OCI-LY3 (cell line): Measurements from ENCODE around the gene UNC5C.

ENCODE experiments used
- H2AFZ ChIP-seq: fragments of 200-600, 300-600 bp; shearing (Covaris generic); 2 replicates; pipeline ENCODE4 v1.6.0; 2014; ENCODE audit warnings: antibody characterized with exemption, low read depth, low read length
- H3K27ac ChIP-seq: fragments of 200-600, 300-600 bp; sonication (generic); 2 replicates; pipeline ENCODE4 v1.5.1; 2014; ENCODE audit warnings: mild to moderate bottlenecking, low read length, moderate library complexity, mixed read lengths
- H3K27me3 ChIP-seq: fragments of 200-600, 300-600 bp; sonication (generic); 2 replicates; pipeline ENCODE4 v1.6.1; 2014; ENCODE audit warnings: low read depth, low read length, mixed read lengths
- H3K36me3 ChIP-seq: fragments of 200-600, 300-600 bp; sonication (generic); replicated peaks from 2 replicates; pipeline ENCODE3; 2014; ENCODE audit warnings: low read depth, low read length, mixed read lengths
- H3K4me1 ChIP-seq: fragments of 300-600, 200-600 bp; sonication (generic); 2 replicates; pipeline ENCODE4 v1.6.1; 2014; ENCODE audit warnings: low read length, mixed read lengths
- H3K4me2 ChIP-seq: fragments of 200-600, 300-600 bp; sonication (generic); 2 replicates; pipeline ENCODE4 v1.6.1; 2014; ENCODE audit warnings: low read length, mixed read lengths
- H3K4me3 ChIP-seq: fragments of 300-600, 200-600 bp; sonication (generic); 2 replicates; pipeline ENCODE4 v1.5.1; 2014; ENCODE audit warnings: antibody characterized with exemption, mild to moderate bottlenecking, low read length, moderate library complexity
- H3K79me2 ChIP-seq: fragments of 300-600, 200-600 bp; shearing (Covaris generic); 2 replicates; pipeline ENCODE4 v1.6.1; 2014; ENCODE audit warnings: mild to moderate bottlenecking, low read length, mixed read lengths
- H3K9ac ChIP-seq: fragments of 300-600, 200-600 bp; shearing (Covaris generic); 2 replicates; pipeline ENCODE4 v1.6.0; 2014; ENCODE audit warnings: mild to moderate bottlenecking, low read length, moderate library complexity
- H3K9me3 ChIP-seq: fragments of 200-600, 300-600 bp; shearing (Covaris generic); 2 replicates; pipeline ENCODE4 v1.6.1; 2014; ENCODE audit warnings: low read length, mixed read lengths; ENCODE audit not compliant: insufficient read depth
- H4K20me1 ChIP-seq: fragments of 200-600, 300-600 bp; sonication (generic); 2 replicates; pipeline ENCODE4 v1.6.1; 2016; ENCODE audit warnings: low read length, mixed read lengths; ENCODE audit not compliant: insufficient read depth
- EZH2phosphoT487 ChIP-seq: fragments of 200-600 bp; shearing (Covaris generic); IDR thresholded peaks from 2 replicates; pipeline ENCODE4 v1.6.1; 2018; ENCODE audit warnings: antibody characterized with exemption, mixed run types, low read depth
- TF ChIP-seq, protein P1 (sequence below): fragments of 200-600, 300-600 bp; sonication (generic); IDR thresholded peaks from 2 replicates; pipeline ENCODE4 v1.5.1; 2014; ENCODE audit warnings: antibody characterized with exemption, low read length, low read depth

Gene UNC5C

GRCh38 chr4:95220205-95221175 is 328.3 kb downstream of the UNC5C start:
- Histone ChIP-seq H2AFZ (no peak overlapping the region), H3K27me3 (no peaks in the 10 kb centered on the region), H3K4me2 (no peak overlapping the region), H4K20me1 (no peaks in the 10 kb centered on the region), H3K27ac (no peak overlapping the region), H3K9ac (no peak overlapping the region), H3K4me1 (no peaks in the 10 kb centered on the region), H3K4me3 (no peak overlapping the region), H3K9me3 (no peaks in the 10 kb centered on the region), H3K36me3 (no peaks in the 10 kb centered on the region), H3K79me2 (no peaks in the 10 kb centered on the region)
- TF ChIP-seq EZH2phosphoT487, result no peak
- TF ChIP-seq, protein P1, sequence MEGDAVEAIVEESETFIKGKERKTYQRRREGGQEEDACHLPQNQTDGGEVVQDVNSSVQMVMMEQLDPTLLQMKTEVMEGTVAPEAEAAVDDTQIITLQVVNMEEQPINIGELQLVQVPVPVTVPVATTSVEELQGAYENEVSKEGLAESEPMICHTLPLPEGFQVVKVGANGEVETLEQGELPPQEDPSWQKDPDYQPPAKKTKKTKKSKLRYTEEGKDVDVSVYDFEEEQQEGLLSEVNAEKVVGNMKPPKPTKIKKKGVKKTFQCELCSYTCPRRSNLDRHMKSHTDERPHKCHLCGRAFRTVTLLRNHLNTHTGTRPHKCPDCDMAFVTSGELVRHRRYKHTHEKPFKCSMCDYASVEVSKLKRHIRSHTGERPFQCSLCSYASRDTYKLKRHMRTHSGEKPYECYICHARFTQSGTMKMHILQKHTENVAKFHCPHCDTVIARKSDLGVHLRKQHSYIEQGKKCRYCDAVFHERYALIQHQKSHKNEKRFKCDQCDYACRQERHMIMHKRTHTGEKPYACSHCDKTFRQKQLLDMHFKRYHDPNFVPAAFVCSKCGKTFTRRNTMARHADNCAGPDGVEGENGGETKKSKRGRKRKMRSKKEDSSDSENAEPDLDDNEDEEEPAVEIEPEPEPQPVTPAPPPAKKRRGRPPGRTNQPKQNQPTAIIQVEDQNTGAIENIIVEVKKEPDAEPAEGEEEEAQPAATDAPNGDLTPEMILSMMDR, result no peak

DNA sequence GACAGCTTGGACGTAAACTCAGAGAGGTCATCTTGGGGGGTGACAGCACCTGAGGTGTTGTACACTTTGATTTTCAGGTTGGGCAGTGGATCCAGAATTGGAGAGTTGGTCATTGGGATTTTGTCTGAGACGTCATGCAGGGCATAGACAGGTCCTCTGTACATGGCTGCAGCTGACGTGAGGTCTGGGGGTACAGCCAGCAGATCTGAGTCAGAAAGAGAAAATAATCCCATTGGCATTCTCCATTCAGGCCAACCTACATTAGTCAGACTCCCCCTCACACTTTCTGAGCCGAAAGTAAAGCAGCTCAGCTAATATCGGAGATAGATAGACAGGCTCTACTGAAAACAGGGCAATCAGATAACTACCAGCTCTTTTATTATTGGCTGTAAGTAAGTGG is 329.7 kb downstream of the UNC5C start:
- no peak overlapping the region for H2AFZ ChIP-seq
- H3K4me2 ChIP-seq, result no peak overlapping the region
- H3K9ac ChIP-seq, result no peak overlapping the region
- no peak overlapping the region for H3K4me3 ChIP-seq
- H3K27ac ChIP-seq, result no peak overlapping the region
- H3K4me1 ChIP-seq, result no peaks in the 10 kb centered on the region
- no peaks in the 10 kb centered on the region for H4K20me1 ChIP-seq
- no peaks in the 10 kb centered on the region for H3K27me3 ChIP-seq
- no peaks in the 10 kb centered on the region for H3K36me3 ChIP-seq
- no peaks in the 10 kb centered on the region for H3K9me3 ChIP-seq
- no peak for TF ChIP-seq EZH2phosphoT487
- TF ChIP-seq, protein P1, result no peak
- H3K79me2 ChIP-seq, result no peaks in the 10 kb centered on the region

GRCh38 chr4:95217197-95217596 is 331.6 kb downstream of the UNC5C start:
- Histone ChIP-seq H3K79me2 (no peaks in the 10 kb centered on the region), H3K4me3 (no peak overlapping the region), H2AFZ (no peak overlapping the region), H3K4me1 (no peaks in the 10 kb centered on the region), H3K4me2 (no peak overlapping the region), H3K36me3 (no peaks in the 10 kb centered on the region), H3K9me3 (no peaks in the 10 kb centered on the region), H3K9ac (no peak overlapping the region), H4K20me1 (no peaks in the 10 kb centered on the region), H3K27ac (no peak overlapping the region), H3K27me3 (no peaks in the 10 kb centered on the region)
- no peak for TF ChIP-seq EZH2phosphoT487
- TF ChIP-seq, protein P1, result no peak

GRCh38 chr4:95216636-95217035 is 332.1 kb downstream of the UNC5C start:
- H3K4me2 ChIP-seq, result no peak overlapping the region
- no peak overlapping the region for H3K27ac ChIP-seq
- H4K20me1 ChIP-seq, result no peaks in the 10 kb centered on the region
- no peaks in the 10 kb centered on the region for H3K9me3 ChIP-seq
- no peaks in the 10 kb centered on the region for H3K79me2 ChIP-seq
- no peaks in the 10 kb centered on the region for H3K27me3 ChIP-seq
- TF ChIP-seq, protein P1, result no peak
- no peak for TF ChIP-seq EZH2phosphoT487
- no peaks in the 10 kb centered on the region for H3K4me1 ChIP-seq
- no peak overlapping the region for H3K4me3 ChIP-seq
- H3K36me3 ChIP-seq, result no peaks in the 10 kb centered on the region
- no peak overlapping the region for H2AFZ ChIP-seq
- H3K9ac ChIP-seq, result no peak overlapping the region
